Stomach smooth muscle (tissue), 2 donors: ENCODE results near the gene KHDC1.
"Not testable (repeated sequence)": the region's sequence is repeated elsewhere in the genome, so short reads cannot be mapped to it uniquely, and the experiment has no call there.

Experiments
- H3K27ac ChIP-seq: one replicate; pipeline ENCODE4 v1.7.0; 2013; ENCODE audit warnings: mild to moderate bottlenecking, low read length, inconsistent platforms
- H3K27me3 ChIP-seq, 2 donors: one replicate each; pipeline ENCODE4 v1.7.0; 2013; ENCODE audit warnings: low read length in 2 of 2; ENCODE audit not compliant: insufficient read depth in 2 of 2, control insufficient read depth in 1 of 2
- H3K36me3 ChIP-seq, 2 donors: one replicate each; pipeline ENCODE4 v1.7.0; 2013; ENCODE audit warnings: low read length in 2 of 2; ENCODE audit not compliant: control insufficient read depth in 2 of 2, insufficient read depth in 2 of 2
- H3K4me1 ChIP-seq: one replicate; pipeline ENCODE4 v1.7.0; 2013; ENCODE audit warnings: low read length; ENCODE audit not compliant: control insufficient read depth, insufficient read depth
- H3K4me3 ChIP-seq, 2 donors: one replicate each; pipeline ENCODE4 v1.7.0; 2013; ENCODE audit warnings: low read length in 2 of 2
- H3K9ac ChIP-seq, 2 donors: one replicate each; pipeline ENCODE4 v1.7.0; 2013; ENCODE audit warnings: low read length in 2 of 2, mild to moderate bottlenecking in 1 of 2
- H3K9me3 ChIP-seq, 2 donors: one replicate each; pipeline ENCODE4 v1.7.0; 2013; ENCODE audit warnings: low read length in 2 of 2; ENCODE audit not compliant: control insufficient read depth in 2 of 2
- donor health status: healthy.
- donor health status: Pancreatic carcinoma.

Gene KHDC1

GRCh38 chr6:73248192-73248903, 14.6 kb downstream of the KHDC1 start:
- H3K9ac ChIP-seq = no peak overlapping the region
- no peak overlapping the region for H3K4me3 ChIP-seq
- no peak overlapping the region for H3K27ac ChIP-seq
- no peaks in the 10 kb centered on the region for H3K27me3 ChIP-seq
- H3K4me1 ChIP-seq = no peaks in the 10 kb centered on the region
- H3K36me3 ChIP-seq = no peaks in the 10 kb centered on the region
- H3K9me3 ChIP-seq = no peaks in the 10 kb centered on the region

- Histone ChIP-seq H3K27ac (no peak overlapping the region), H3K9ac (no peak overlapping the region), H3K4me3 (no peak overlapping the region), H3K4me1 (no peaks in the 10 kb centered on the region), H3K9me3 (no peaks in the 10 kb centered on the region), H3K36me3 (no peaks in the 10 kb centered on the region), H3K27me3 (no peaks in the 10 kb centered on the region)
Measured at GRCh38 chr6:73242001-73242400, 21.0 kb downstream of the KHDC1 start.

GRCh38 chr6:73240730-73241129, 22.3 kb downstream of the KHDC1 start:
- H3K4me1 ChIP-seq = no peaks in the 10 kb centered on the region
- no peaks in the 10 kb centered on the region for H3K36me3 ChIP-seq
- no peaks in the 10 kb centered on the region for H3K27me3 ChIP-seq
- H3K9me3 ChIP-seq = no peaks in the 10 kb centered on the region
- H3K27ac ChIP-seq = no peak overlapping the region
- no peak overlapping the region for H3K4me3 ChIP-seq
- H3K9ac ChIP-seq = no peak overlapping the region

GRCh38 chr6:73236144-73236750, 26.7 kb downstream of the KHDC1 start:
- H3K4me1 ChIP-seq = no peaks in the 10 kb centered on the region
- no peak overlapping the region for H3K4me3 ChIP-seq
- no peaks in the 10 kb centered on the region for H3K27me3 ChIP-seq
- no peak overlapping the region for H3K9ac ChIP-seq
- H3K27ac ChIP-seq = no peak overlapping the region
- no peaks in the 10 kb centered on the region for H3K36me3 ChIP-seq
- no peaks in the 10 kb centered on the region for H3K9me3 ChIP-seq

- Histone ChIP-seq H3K4me1 (no peaks in the 10 kb centered on the region), H3K9me3 (no peaks in the 10 kb centered on the region), H3K36me3 (no peaks in the 10 kb centered on the region), H3K9ac (no peak overlapping the region), H3K27me3 (no peaks in the 10 kb centered on the region), H3K27ac (no peak overlapping the region), H3K4me3 (no peak overlapping the region)
Measured at GRCh38 chr6:73234733-73235132, 28.3 kb downstream of the KHDC1 start.

- H3K4me3 ChIP-seq, H3K36me3 ChIP-seq, H3K9me3 ChIP-seq, H3K27me3 ChIP-seq, H3K9ac ChIP-seq, H3K4me1 ChIP-seq, H3K27ac ChIP-seq: not testable (repeated sequence)
Measured at GRCh38 chr6:73233971-73234370, 29.0 kb downstream of the KHDC1 start.

- Histone ChIP-seq H3K27me3 (no peaks in the 10 kb centered on the region), H3K9ac (no peak overlapping the region), H3K4me1 (no peaks in the 10 kb centered on the region), H3K27ac (no peak overlapping the region), H3K36me3 (no peaks in the 10 kb centered on the region), H3K9me3 (no peaks in the 10 kb centered on the region), H3K4me3 (no peak overlapping the region)
Measured at GRCh38 chr6:73233048-73233447, 29.9 kb downstream of the KHDC1 start.

- Histone ChIP-seq H3K4me3 (no peak overlapping the region), H3K9me3 (no peaks in the 10 kb centered on the region), H3K4me1 (no peaks in the 10 kb centered on the region), H3K9ac (no peak overlapping the region), H3K27me3 (no peaks in the 10 kb centered on the region), H3K36me3 (no peaks in the 10 kb centered on the region), H3K27ac (no peak overlapping the region)
Measured at GRCh38 chr6:73231986-73232391, 31.0 kb downstream of the KHDC1 start.

GRCh38 chr6:73227606-73228255, 35.3 kb downstream of the KHDC1 start:
- Histone ChIP-seq H3K4me3 (no peak overlapping the region), H3K9me3 (no peaks in the 10 kb centered on the region), H3K27ac (no peak overlapping the region), H3K9ac (no peak overlapping the region), H3K4me1 (no peaks in the 10 kb centered on the region), H3K27me3 (no peaks in the 10 kb centered on the region), H3K36me3 (no peaks in the 10 kb centered on the region)

- H3K4me3 ChIP-seq = no peak within 1 kb of the TSS
- H3K36me3 ChIP-seq = no peaks in the 10 kb centered on the region
- no peaks in the 10 kb centered on the region for H3K9me3 ChIP-seq
- no peaks in the 10 kb centered on the region for H3K4me1 ChIP-seq
- H3K27ac ChIP-seq = no peak within 1 kb of the TSS
- H3K27me3 ChIP-seq = no peaks in the 10 kb centered on the region
- H3K9ac ChIP-seq = no peak within 1 kb of the TSS
Measured at GRCh38 chr6:73225396-73225795, 37.6 kb downstream of the KHDC1 start, which contains the start of gene KHDC1L. KHDC1L (minus strand) TSS chr6:73225496; CDS start chr6:73225408, 88 bp downstream.

- no peak overlapping the region for H3K27ac ChIP-seq
- H3K9me3 ChIP-seq = no peaks in the 10 kb centered on the region
- no peaks in the 10 kb centered on the region for H3K27me3 ChIP-seq
- H3K4me3 ChIP-seq = no peak overlapping the region
- H3K36me3 ChIP-seq = no peaks in the 10 kb centered on the region
- H3K4me1 ChIP-seq = no peaks in the 10 kb centered on the region
- no peak overlapping the region for H3K9ac ChIP-seq
Measured at GRCh38 chr6:73216859-73217258, 46.1 kb downstream of the KHDC1 start.
